Lower lobe of right lung (tissue), 2 donors: ENCODE results near the gene HPCAL4. TPM values are rescaled to one million over a fixed set of nuclear protein-coding genes. Genes with fewer than 3 reads are reported as not detected.

Experiments
- ATAC-seq, 2 donors: fragments of 200-7000 bp; cut with Tn5 transposase; one replicate each; pipeline ENCODE4 v1.9.1; 2020 to 2022; ENCODE audit warnings: mild to moderate bottlenecking in 2 of 2, moderate library complexity in 2 of 2
- DNase-seq: peaks from one replicate; pipeline ENCODE4 v3.0.0-alpha.2; 2020
- H3K27ac ChIP-seq: fragments of 200-600 bp; one replicate; pipeline ENCODE4 v1.8.0; 2022
- H3K27me3 ChIP-seq: fragments of 200-600 bp; one replicate; pipeline ENCODE4 v1.8.0; 2022; ENCODE audit warnings: low read depth
- H3K36me3 ChIP-seq: fragments of 200-600 bp; one replicate; pipeline ENCODE4 v1.8.0; 2022; ENCODE audit warnings: mild to moderate bottlenecking
- H3K4me1 ChIP-seq: fragments of 200-600 bp; one replicate; pipeline ENCODE4 v1.8.0; 2022
- H3K4me3 ChIP-seq: fragments of 200-600 bp; one replicate; pipeline ENCODE4 v1.8.0; 2022; ENCODE audit warnings: mild to moderate bottlenecking
- H3K9me3 ChIP-seq: fragments of 200-600 bp; one replicate; pipeline ENCODE4 v1.8.0; 2022
- CTCF ChIP-seq: fragments of 200-600 bp; IDR thresholded peaks from one replicate; pipeline ENCODE4 v1.8.0; 2022; ENCODE audit warnings: antibody characterized with exemption, mild to moderate bottlenecking
- intact Hi-C: fragments of 100-400 bp; cut with DNase I; formaldehyde crosslinking; loops from one replicate; pipeline ENCODE4 v1.11.0; 2022
- total RNA-seq: library from RNA; stranded (reverse); fragmentation: NEBNext Ultra II Directional; extraction: Animal tissue kit (Norgen Biotek cat#: 25700); gene quantifications from one replicate; pipeline ENCODE4 v1.2.1, GENCODE V29; 2021
- donor health status: DM: no; HTN: yes; CAD: no; lungs with severe emphysema.

Gene HPCAL4
- total RNA-seq, 1 donor from 2014 or later, result 0.41 TPM

DNA sequence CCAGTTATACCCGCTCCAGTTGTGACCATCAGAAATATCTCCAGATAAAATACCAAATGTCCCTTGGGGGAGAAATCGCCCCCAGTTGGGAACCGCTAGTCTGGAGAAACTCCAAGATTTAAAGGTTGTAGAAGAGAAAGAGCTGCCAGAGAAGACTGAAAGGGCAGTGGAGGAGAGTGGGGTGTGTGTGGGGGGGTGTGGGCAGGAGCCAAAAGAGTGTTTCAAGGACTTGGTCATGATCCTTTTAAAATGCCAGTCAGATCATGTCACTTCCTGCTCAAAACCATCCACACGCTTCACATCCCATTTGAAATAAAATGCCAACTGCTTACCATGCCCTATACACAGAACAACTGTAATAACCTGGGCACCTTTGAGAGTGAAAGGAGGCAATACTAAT lies 48.4 kb downstream of the HPCAL4 start:
- no peak overlapping the region for H3K27ac ChIP-seq
- no peak for TF ChIP-seq CTCF
- no peaks in the 10 kb centered on the region for H3K9me3 ChIP-seq
- H3K4me1 ChIP-seq, result peaks cover 12% of the 10 kb centered on the region
- H3K36me3 ChIP-seq, result no peaks in the 10 kb centered on the region
- intact Hi-C loops, result no loop called here
- H3K27me3 ChIP-seq, result peaks cover 4% of the 10 kb centered on the region
- DNase-seq, result no peak
- H3K4me3 ChIP-seq, result no peak overlapping the region
- no peak for ATAC-seq

DNA sequence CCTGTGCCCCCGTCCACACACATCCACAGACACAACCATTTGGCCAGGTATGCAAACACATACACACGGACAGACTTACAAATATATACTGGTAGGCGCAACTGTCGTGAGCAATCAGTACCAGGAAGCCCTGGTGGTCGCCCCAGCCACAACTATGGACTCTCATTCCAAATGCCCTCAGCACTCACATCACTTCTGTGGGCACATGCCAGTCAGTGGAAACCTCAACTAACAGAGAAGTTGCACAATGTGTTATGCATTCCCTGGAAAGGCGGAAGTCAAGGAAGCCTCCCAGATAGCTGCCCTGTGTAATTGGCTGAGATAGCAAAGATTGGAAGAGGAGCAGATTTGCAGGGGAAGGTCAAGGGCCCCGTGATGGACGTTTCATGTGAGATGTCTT lies 50.4 kb downstream of the HPCAL4 start:
- no peak for TF ChIP-seq CTCF
- Histone ChIP-seq H3K9me3 (no peaks in the 10 kb centered on the region), H3K27me3 (peaks cover 4% of the 10 kb centered on the region), H3K4me3 (no peak overlapping the region), H3K36me3 (no peaks in the 10 kb centered on the region), H3K4me1 (peaks cover 17% of the 10 kb centered on the region), H3K27ac (no peak overlapping the region)
- ATAC-seq (no peak), DNase-seq (no peak)
- intact Hi-C loops, result no loop called here

- DNase-seq (peak; percentile 84), ATAC-seq (peak; percentile 96 to 98)
- TF ChIP-seq CTCF, result peak; percentile 58
- peaks cover 4% of the 10 kb centered on the region for H3K27me3 ChIP-seq
- H3K9me3 ChIP-seq, result no peaks in the 10 kb centered on the region
- peak within 1 kb of the TSS; percentile 84 for H3K27ac ChIP-seq
- no peaks in the 10 kb centered on the region for H3K36me3 ChIP-seq
- intact Hi-C loops, result no loop called here
- H3K4me3 ChIP-seq, result peak within 1 kb of the TSS; percentile 71
- H3K4me1 ChIP-seq, result peaks cover 23% of the 10 kb centered on the region
These were observed 51.7 kb downstream of the HPCAL4 start, which contains the start of gene HEYL for GRCh38 chr1:39639305-39640130. HEYL (minus strand) TSS chr1:39639643; CDS start chr1:39639625, 18 bp downstream.

DNA sequence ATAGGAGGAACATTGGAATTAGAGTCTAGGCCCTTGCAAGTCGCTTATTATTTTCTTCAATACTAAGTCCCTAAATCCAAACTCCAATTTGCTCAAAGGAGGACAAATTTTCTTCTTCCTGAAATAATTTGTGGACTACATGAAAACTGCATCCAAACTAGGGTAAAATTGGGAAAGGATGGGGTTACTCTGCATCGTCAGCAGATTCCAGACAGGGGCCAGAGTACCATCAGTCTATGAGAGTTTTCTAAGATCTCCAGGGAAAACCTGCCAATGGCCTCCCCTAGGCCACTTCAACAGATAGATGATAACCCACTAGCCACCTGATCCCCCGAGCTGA lies 52.3 kb downstream of the HPCAL4 start:
- peaks cover 25% of the 10 kb centered on the region for H3K4me1 ChIP-seq
- no peaks in the 10 kb centered on the region for H3K36me3 ChIP-seq
- DNase-seq (no peak), ATAC-seq (no peak)
- TF ChIP-seq CTCF, result no peak
- peak overlapping the region; percentile 84 for H3K27ac ChIP-seq
- peak overlapping the region; percentile 71 for H3K4me3 ChIP-seq
- peaks cover 4% of the 10 kb centered on the region for H3K27me3 ChIP-seq
- intact Hi-C loops, result no loop called here
- H3K9me3 ChIP-seq, result no peaks in the 10 kb centered on the region

DNA sequence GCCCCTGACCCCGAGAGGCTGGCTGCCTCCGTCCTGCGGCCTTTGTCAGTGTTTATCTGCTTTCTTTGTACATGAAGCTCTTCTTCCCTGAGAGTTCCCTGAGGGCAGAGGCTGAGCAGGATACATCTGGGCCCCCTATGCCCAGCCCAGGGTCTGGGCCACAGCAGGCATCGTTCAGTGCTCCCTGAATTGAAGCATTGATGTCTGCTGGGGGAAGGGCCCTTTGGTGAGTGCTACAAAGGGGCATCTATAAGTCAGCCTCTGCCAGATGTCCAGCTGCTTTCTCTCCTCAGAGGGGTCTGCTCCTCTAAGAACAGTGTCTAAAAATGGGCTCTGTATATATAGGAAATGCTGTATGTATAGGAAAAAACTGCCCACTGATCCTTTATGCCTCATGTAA lies 53.9 kb downstream of the HPCAL4 start:
- H3K36me3 ChIP-seq, result no peaks in the 10 kb centered on the region

More for the DNA sequence above, 53.9 kb downstream of the HPCAL4 start:
- TF ChIP-seq CTCF, result no peak
- H3K9me3 ChIP-seq, result no peaks in the 10 kb centered on the region
- peaks cover 25% of the 10 kb centered on the region for H3K4me1 ChIP-seq
- H3K27ac ChIP-seq, result no peak overlapping the region
- DNase-seq, result no peak
- H3K27me3 ChIP-seq, result peaks cover 4% of the 10 kb centered on the region
- peak overlapping the region; percentile 71 for H3K4me3 ChIP-seq
- ATAC-seq, result no peak
- intact Hi-C loops, result no loop called here
